Mesenchymal stem cell (in vitro differentiated cells and primary cell): ENCODE data around the gene CFAP54.
A peak's percentile ranks its signal among the peaks of the same experiment; 100 is the strongest.

ENCODE experiments used
- DNase-seq: peaks from one replicate; pipeline ENCODE4 v3.0.0-alpha.2; 2013
- H2AFZ ChIP-seq: one replicate; pipeline ENCODE4 v1.6.1; 2013; ENCODE audit warnings: low read depth, mild to moderate bottlenecking, control low read depth, inconsistent platforms, low read length, moderate library complexity
- H2AK5ac ChIP-seq: 2 replicates; pipeline ENCODE4 v1.6.1; 2013; ENCODE audit warnings: low read length, moderate library complexity, mild to moderate bottlenecking, inconsistent platforms; ENCODE audit not compliant: severe bottlenecking
- H2BK120ac ChIP-seq: one replicate; pipeline ENCODE4 v1.6.1; 2013; ENCODE audit warnings: low read depth, mild to moderate bottlenecking, inconsistent platforms, low read length, moderate library complexity
- H2BK12ac ChIP-seq, 2 experiments: one replicate each; pipeline ENCODE4 v1.6.1; 2013; ENCODE audit warnings: inconsistent platforms in 2 of 2, low read length in 2 of 2, mild to moderate bottlenecking in 2 of 2, moderate library complexity in 2 of 2, control low read depth in 1 of 2
- H2BK15ac ChIP-seq: one replicate; pipeline ENCODE4 v1.6.1; 2013; ENCODE audit warnings: mild to moderate bottlenecking, low read depth, inconsistent platforms; ENCODE audit not compliant: poor library complexity, severe bottlenecking
- H2BK5ac ChIP-seq: 2 replicates; pipeline ENCODE4 v1.6.1; 2013; ENCODE audit warnings: low read depth, mild to moderate bottlenecking, low read length, control low read depth, inconsistent platforms; ENCODE audit not compliant: poor library complexity, severe bottlenecking
- H3K14ac ChIP-seq, 2 experiments: one replicate each; pipeline ENCODE4 v1.6.1; 2013; ENCODE audit warnings: inconsistent platforms in 2 of 2, low read length in 2 of 2, control low read depth in 1 of 2, mild to moderate bottlenecking in 1 of 2, moderate library complexity in 1 of 2
- H3K18ac ChIP-seq, 2 experiments: one replicate each; pipeline ENCODE4 v1.6.1; 2013; ENCODE audit warnings: inconsistent platforms in 2 of 2, low read length in 2 of 2, control low read depth in 1 of 2, low read depth in 1 of 2, mild to moderate bottlenecking in 1 of 2
- H3K23ac ChIP-seq, 2 experiments: one replicate each; pipeline ENCODE4 v1.6.1; 2013; ENCODE audit warnings: inconsistent platforms in 2 of 2, low read length in 2 of 2, mild to moderate bottlenecking in 2 of 2, moderate library complexity in 2 of 2, control low read depth in 1 of 2
- H3K27ac ChIP-seq: 2 replicates; pipeline ENCODE4 v1.5.1; 2013; ENCODE audit warnings: mild to moderate bottlenecking, moderate library complexity, low read length, control low read depth, inconsistent platforms; ENCODE audit not compliant: poor library complexity, severe bottlenecking
- H3K27me3 ChIP-seq, 2 experiments: 2 replicates each; pipeline versions ENCODE4 v1.6.1 to v1.7.0; 2013; ENCODE audit warnings: low read length in 2 of 2, mild to moderate bottlenecking in 2 of 2, moderate library complexity in 2 of 2, control low read depth in 1 of 2, inconsistent platforms in 1 of 2; ENCODE audit not compliant: control insufficient read depth in 1 of 2, insufficient read depth in 1 of 2
- H3K36me3 ChIP-seq, 2 experiments: 2 replicates each; pipeline versions ENCODE4 v1.6.1 to v1.7.0; 2013; ENCODE audit warnings: low read length in 2 of 2, control low read depth in 1 of 2, inconsistent platforms in 1 of 2, low read depth in 1 of 2, mild to moderate bottlenecking in 1 of 2; ENCODE audit not compliant: insufficient read depth in 2 of 2, control insufficient read depth in 1 of 2
- H3K4ac ChIP-seq, 2 experiments: one replicate each; pipeline ENCODE4 v1.6.1; 2013; ENCODE audit warnings: inconsistent platforms in 2 of 2, low read length in 2 of 2, mild to moderate bottlenecking in 2 of 2, moderate library complexity in 2 of 2, control low read depth in 1 of 2, low read depth in 1 of 2
- H3K4me1 ChIP-seq: 2 replicates; pipeline ENCODE4 v1.6.1; 2013; ENCODE audit warnings: low read depth, low read length, control low read depth; ENCODE audit not compliant: control insufficient read depth, insufficient read depth
- H3K4me2 ChIP-seq: 2 replicates; pipeline ENCODE4 v1.6.1; 2013; ENCODE audit warnings: low read length, mild to moderate bottlenecking, inconsistent platforms; ENCODE audit not compliant: poor library complexity, severe bottlenecking
- H3K4me3 ChIP-seq, 2 experiments: 2 replicates each; pipeline versions ENCODE4 v1.5.1 to v1.7.0; 2013; ENCODE audit warnings: low read length in 2 of 2, mild to moderate bottlenecking in 2 of 2, control low read depth in 1 of 2, low read depth in 1 of 2; ENCODE audit not compliant: insufficient read depth in 1 of 2
- H3K79me1 ChIP-seq: replicated peaks from 2 replicates; pipeline ENCODE4 v1.6.1; 2013; ENCODE audit warnings: mild to moderate bottlenecking, control low read depth, low read length, inconsistent platforms; ENCODE audit not compliant: poor library complexity, severe bottlenecking
- H3K9ac ChIP-seq: 2 replicates; pipeline ENCODE4 v1.7.0; 2013; ENCODE audit warnings: mild to moderate bottlenecking, low read length, moderate library complexity
- H3K9me3 ChIP-seq: 2 replicates; pipeline ENCODE4 v1.7.0; 2013; ENCODE audit warnings: mild to moderate bottlenecking, low read length; ENCODE audit not compliant: control insufficient read depth
- H4K8ac ChIP-seq: one replicate; pipeline ENCODE4 v1.6.1; 2013; ENCODE audit warnings: inconsistent platforms, mild to moderate bottlenecking, low read length, moderate library complexity
- H4K91ac ChIP-seq: one replicate; pipeline ENCODE4 v1.6.1; 2013; ENCODE audit warnings: mild to moderate bottlenecking, low read length, inconsistent platforms
- WGBS: methylation state at CpG from one replicate; pipeline ENCODE4 v1.1.7; 2013; ENCODE audit warnings: mixed read lengths; 5-methylcytosine and 5-hydroxymethylcytosine counted together

The CFAP54 gene

DNA sequence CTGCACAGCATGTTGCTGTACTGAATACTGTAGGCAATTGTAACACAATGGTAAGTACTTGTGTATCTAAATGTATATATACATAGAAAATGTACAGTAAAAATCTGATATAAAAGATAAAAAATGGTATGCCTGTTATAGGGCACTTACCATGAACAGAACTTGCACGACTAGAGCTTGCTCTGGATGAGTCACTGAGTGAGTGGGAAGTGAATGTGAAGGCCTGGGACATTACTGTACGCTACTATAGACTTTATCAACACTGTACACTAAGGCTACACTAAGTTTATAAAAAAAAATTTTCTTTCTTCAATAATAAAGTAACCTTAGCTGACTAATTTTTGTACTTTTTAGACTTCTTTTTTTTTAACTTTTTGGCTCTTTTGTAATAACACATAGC, 393.5 kb downstream of the CFAP54 start:
- DNase-seq = peak; percentile 36
- Histone ChIP-seq H3K4me1 (peaks cover 5% of the 10 kb centered on the region), H2BK15ac (no peak overlapping the region), H2AK5ac (no peak overlapping the region), H4K91ac (no peak overlapping the region), H2BK120ac (no peak overlapping the region), H3K9ac (no peak overlapping the region), H3K4me3 (no peak overlapping the region), H3K14ac (no peak overlapping the region), H3K4me2 (no peak overlapping the region), H3K23ac (no peak overlapping the region), H4K8ac (no peak overlapping the region), H2BK5ac (no peak overlapping the region), H3K4ac (no peak overlapping the region), H3K18ac (no peak overlapping the region), H3K36me3 (no peaks in the 10 kb centered on the region), H2BK12ac (no peak overlapping the region), H3K79me1 (no peaks in the 10 kb centered on the region), H2AFZ (no peak overlapping the region), H3K27me3 (no peaks in the 10 kb centered on the region), H3K9me3 (peaks cover 2% of the 10 kb centered on the region), H3K27ac (no peak overlapping the region)
- 80% methylated on average over 1 of the region's 2 CpGs for WGBS

GRCh38 chr12:96883571-96883970, 394.2 kb downstream of the CFAP54 start:
- H3K14ac ChIP-seq = no peak overlapping the region
- H2AK5ac ChIP-seq = no peak overlapping the region
- no peaks in the 10 kb centered on the region for H3K79me1 ChIP-seq
- H3K18ac ChIP-seq = no peak overlapping the region
- H3K27ac ChIP-seq = no peak overlapping the region
- DNase-seq = peak; percentile 23
- no peak overlapping the region for H2BK5ac ChIP-seq
- no peak overlapping the region for H3K9ac ChIP-seq
- no CpG with 5 or more reads among the region's 4 CpGs for WGBS
- no peak overlapping the region for H2BK12ac ChIP-seq
- no peak overlapping the region for H2BK15ac ChIP-seq
- H3K4me2 ChIP-seq = no peak overlapping the region
- no peak overlapping the region for H3K4ac ChIP-seq
- H4K91ac ChIP-seq = no peak overlapping the region
- no peak overlapping the region for H4K8ac ChIP-seq
- no peaks in the 10 kb centered on the region for H3K27me3 ChIP-seq
- peaks cover 2% of the 10 kb centered on the region for H3K9me3 ChIP-seq
- no peaks in the 10 kb centered on the region for H3K36me3 ChIP-seq
- no peak overlapping the region for H3K4me3 ChIP-seq
- H2AFZ ChIP-seq = no peak overlapping the region
- H3K4me1 ChIP-seq = peaks cover 5% of the 10 kb centered on the region
- H3K23ac ChIP-seq = no peak overlapping the region
- H2BK120ac ChIP-seq = no peak overlapping the region

DNA sequence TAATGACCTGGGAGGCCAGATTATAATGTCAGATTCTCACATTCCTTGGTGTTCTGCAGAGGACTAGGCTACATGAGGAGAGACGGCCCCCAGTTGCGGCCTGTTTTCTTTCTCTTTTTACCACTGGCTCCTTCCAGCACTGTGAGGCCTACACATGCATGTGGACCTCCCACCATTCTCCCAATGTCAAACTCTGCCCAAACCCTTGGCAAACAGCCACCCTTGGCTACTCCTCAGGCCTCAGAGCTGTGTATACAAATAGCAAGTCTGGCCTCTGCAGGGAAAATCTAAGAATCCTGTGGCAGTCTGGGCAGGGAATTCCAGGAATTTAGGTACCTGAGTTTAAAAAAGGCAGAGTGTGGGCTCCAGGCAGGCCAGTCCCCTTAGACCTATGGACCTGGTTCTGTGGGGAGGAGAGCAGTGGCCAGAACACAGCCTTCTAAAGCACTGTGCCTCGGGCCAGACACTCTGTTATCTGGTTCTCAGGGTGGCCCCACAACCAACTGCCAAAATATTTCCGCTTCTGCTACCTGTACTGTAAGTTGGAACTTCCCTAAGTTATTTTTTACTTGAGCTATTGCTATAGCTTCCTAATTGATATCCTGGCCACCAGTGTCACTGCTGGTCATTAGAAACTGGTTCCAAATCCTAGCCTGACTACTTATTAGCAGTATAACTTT, 397.8 kb downstream of the CFAP54 start:
- Histone ChIP-seq H3K27me3 (no peaks in the 10 kb centered on the region), H2AFZ (no peak overlapping the region), H3K4me3 (no peak overlapping the region), H3K27ac (no peak overlapping the region), H3K23ac (no peak overlapping the region), H3K79me1 (no peaks in the 10 kb centered on the region), H3K18ac (no peak overlapping the region), H2BK12ac (no peak overlapping the region), H4K91ac (no peak overlapping the region), H4K8ac (no peak overlapping the region), H3K36me3 (no peaks in the 10 kb centered on the region), H3K4me1 (peaks cover 2% of the 10 kb centered on the region), H3K4ac (no peak overlapping the region), H2BK120ac (no peak overlapping the region), H3K4me2 (no peak overlapping the region), H2BK15ac (no peak overlapping the region), H2BK5ac (no peak overlapping the region), H2AK5ac (no peak overlapping the region), H3K9ac (no peak overlapping the region), H3K9me3 (no peaks in the 10 kb centered on the region), H3K14ac (no peak overlapping the region)
- 83% methylated on average over 4 of the region's 4 CpGs for WGBS
- no peak for DNase-seq

DNA sequence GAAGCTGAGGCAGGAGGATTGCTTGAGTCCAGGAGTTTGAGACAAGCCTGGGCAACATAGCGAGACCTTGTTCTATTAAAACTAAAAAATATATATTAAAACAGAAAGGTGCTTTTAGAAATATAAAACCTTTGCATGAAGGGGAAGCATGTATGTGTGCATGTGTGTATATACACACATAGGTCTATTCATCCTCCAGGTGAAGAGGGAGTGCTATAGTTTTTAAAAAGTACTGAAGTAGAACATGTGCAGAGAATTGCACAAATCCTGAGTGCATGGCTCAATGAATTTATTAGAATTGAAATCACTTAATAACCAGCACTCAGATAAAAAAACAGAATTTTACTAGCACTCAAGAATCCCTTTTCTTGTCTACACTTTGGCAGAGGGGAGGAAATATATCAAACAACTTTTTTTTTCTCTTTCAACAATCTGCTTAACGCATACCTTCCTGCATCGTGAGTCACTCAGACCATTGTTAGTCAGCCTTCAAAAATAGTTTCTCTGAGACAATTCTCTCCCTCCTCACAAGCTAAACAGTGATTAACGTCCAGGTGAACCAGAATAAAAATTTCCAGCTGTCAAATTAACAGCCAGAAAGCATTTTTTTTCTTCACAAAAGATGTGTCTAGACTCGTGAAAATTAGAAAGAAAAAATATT, 400.0 kb downstream of the CFAP54 start:
- no peak overlapping the region for H4K91ac ChIP-seq
- no peaks in the 10 kb centered on the region for H3K9me3 ChIP-seq
- no peak overlapping the region for H2AK5ac ChIP-seq
- no peak overlapping the region for H2BK120ac ChIP-seq
- H3K27ac ChIP-seq = no peak overlapping the region
- H2BK12ac ChIP-seq = no peak overlapping the region
- no peak overlapping the region for H2BK5ac ChIP-seq
- H3K27me3 ChIP-seq = no peaks in the 10 kb centered on the region
- H3K4me2 ChIP-seq = no peak overlapping the region
- H4K8ac ChIP-seq = no peak overlapping the region
- no peak overlapping the region for H3K14ac ChIP-seq
- peaks cover 2% of the 10 kb centered on the region for H3K4me1 ChIP-seq
- no peaks in the 10 kb centered on the region for H3K79me1 ChIP-seq
- 42% methylated on average over 3 of the region's 5 CpGs for WGBS
- no peak overlapping the region for H3K4me3 ChIP-seq
- H2BK15ac ChIP-seq = no peak overlapping the region
- no peak overlapping the region for H3K23ac ChIP-seq
- no peak overlapping the region for H2AFZ ChIP-seq
- no peaks in the 10 kb centered on the region for H3K36me3 ChIP-seq
- DNase-seq = no peak
- no peak overlapping the region for H3K9ac ChIP-seq
- no peak overlapping the region for H3K18ac ChIP-seq
- H3K4ac ChIP-seq = no peak overlapping the region
